HG03558 (cell line): ENCODE results near the gene KLF3.

Experiments
- ATAC-seq: cut with Tn5 transposase; IDR thresholded peaks from one replicate; pipeline ENCODE4 v1.9.1; 2021; ENCODE audit warnings: moderate number of reproducible peaks; ENCODE audit not compliant: unreplicated experiment; ENCODE audit errors: extremely low read depth

KLF3 gene

GRCh38 chr4:38672397-38673129 lies 8.6 kb downstream of the KLF3 start:
- ATAC-seq = no peak

DNA sequence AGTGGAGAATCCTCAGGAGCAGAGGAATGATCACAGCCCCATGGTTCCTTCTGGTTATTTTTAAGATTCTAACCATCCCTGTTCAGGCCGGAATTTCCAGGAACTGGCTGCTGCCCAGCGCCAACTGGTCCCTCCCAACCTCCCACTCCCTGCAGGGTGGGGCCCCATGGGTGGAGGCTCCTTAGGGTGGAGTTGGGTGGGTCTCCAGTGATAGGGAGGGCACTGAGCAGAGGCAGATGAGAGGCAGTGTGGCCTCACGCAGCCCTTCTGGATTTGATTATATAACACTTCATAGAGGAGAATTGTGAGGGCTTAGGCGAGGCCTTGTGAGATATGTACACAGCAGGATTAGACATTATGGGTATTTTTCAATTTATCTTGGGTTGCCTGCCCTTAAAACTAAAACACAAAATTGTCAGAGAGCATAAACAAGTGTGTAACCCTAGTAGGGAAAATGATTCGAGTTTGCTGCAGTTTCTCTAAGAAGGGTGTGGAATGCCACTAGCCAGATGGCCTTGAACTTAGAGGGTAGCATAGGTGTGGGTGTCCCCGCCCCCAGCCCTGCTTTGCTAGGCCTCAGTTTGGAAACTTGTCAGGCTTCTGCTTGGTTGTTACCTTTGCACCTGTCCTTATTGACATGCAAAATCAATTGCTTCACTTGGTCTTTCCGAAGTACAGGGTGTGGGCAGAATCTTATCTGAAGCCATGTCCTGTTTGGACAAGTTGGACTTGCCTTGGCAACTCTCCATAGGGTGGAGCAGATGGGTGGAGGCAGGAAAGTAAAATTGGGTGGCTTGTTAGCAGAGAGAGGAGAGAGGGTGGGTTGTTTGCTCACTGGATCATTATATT lies 9.4 kb downstream of the KLF3 start:
- no peak for ATAC-seq

- no peak for ATAC-seq
Observed at GRCh38 chr4:38674258-38675144, 10.5 kb downstream of the KLF3 start.

GRCh38 chr4:38675146-38676121 lies 11.4 kb downstream of the KLF3 start:
- ATAC-seq = no peak

DNA sequence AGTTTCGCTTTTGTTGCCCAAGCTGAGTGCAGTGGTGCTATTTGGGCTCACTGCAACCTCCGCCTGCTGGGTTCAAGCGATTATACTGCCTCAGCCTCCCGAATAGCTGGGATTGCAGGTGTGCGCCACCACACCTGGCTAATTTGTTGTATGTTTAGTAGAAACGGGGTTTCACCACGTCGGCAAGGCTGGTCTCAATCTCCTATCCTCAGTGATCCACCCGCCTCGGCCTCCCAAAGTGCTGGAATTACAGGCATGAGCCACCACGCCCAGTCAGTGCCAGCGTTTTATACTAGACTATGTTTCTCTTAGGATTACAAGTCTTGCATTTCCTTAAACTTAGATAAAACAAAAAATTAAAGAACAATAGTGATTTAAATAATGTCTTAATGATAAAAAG lies 13.0 kb downstream of the KLF3 start:
- no peak for ATAC-seq

- no peak for ATAC-seq
Observed at GRCh38 chr4:38677441-38677840, 13.4 kb downstream of the KLF3 start.

- ATAC-seq = no peak
Observed at GRCh38 chr4:38678078-38678477, 14.1 kb downstream of the KLF3 start.

DNA sequence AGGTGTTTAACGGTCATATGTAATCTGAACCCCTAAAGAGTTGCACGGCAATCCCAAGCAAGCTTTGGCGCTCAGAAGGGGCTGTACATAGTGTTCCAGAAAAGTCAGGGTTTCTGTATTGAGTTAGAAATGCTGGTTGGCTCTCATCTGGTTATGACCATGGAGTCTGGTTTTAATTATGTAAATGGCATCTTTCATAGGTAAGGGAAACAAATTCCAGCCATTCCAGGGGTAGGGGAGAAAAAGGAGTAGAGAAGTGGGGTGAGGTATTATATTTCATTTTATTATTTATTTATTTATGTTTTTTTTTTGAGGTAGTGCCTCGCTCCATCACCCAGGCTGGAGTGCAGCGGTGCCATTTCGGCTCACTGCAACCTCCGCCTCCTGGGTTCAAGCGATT lies 15.9 kb downstream of the KLF3 start:
- no peak for ATAC-seq

DNA sequence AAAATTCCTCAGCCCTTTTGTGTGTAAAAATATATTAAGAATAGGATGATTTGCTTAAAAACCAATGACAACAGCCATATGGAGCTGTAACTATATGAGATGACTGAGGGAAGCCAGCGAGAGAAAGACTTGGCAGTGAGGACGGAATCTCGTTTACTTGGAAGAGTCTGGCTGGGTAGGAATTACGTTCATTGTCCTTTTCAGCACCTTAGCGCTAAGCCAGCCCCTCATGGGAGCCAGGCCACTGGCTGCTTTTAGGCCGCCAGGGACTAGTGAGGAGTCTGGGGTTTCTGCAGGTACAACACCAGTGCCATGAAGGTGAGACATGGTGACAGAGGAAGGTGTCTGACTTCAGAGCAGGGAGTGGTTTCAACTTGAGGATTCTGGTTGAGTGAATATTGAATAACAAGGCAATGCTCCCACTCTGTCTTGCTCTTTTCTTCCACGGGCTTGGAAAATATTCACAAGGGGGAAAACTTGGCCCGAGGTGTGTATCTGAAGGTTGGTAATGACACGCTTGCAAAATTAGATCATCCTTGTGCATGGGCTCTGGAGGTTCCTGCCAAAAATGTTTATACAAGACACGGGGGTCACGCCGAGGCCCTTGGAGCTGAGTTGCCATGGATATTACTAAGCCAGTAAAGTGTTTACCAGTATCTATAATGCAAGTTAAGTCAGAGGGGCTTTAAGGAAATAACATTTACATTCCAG lies 17.4 kb downstream of the KLF3 start:
- ATAC-seq = no peak

- ATAC-seq = no peak
Observed at GRCh38 chr4:38682336-38682735, 18.3 kb downstream of the KLF3 start.

- ATAC-seq = no peak
Observed at GRCh38 chr4:38683276-38683675, 19.3 kb downstream of the KLF3 start.

DNA sequence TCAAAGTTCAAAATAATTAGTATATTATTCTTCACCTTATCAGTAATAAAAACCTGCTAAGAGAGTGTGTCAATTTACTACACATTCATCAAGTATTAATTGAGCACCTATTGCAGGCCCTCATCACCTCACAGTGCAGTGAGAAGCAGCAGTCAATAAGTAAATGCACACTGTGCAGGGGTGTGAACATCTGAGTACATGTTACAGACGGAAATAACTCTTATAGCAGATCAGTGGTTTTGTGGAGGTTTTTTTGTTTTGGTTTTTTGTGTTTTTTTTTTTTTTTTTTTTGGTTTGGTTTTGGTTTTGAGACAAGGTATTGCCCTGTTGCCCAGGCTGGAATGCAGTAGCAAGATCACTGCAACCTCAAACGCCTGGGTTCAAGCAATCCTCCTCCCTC lies 20.3 kb downstream of the KLF3 start:
- ATAC-seq = no peak

- ATAC-seq = no peak
Observed at GRCh38 chr4:38684951-38685844, 21.2 kb downstream of the KLF3 start.

DNA sequence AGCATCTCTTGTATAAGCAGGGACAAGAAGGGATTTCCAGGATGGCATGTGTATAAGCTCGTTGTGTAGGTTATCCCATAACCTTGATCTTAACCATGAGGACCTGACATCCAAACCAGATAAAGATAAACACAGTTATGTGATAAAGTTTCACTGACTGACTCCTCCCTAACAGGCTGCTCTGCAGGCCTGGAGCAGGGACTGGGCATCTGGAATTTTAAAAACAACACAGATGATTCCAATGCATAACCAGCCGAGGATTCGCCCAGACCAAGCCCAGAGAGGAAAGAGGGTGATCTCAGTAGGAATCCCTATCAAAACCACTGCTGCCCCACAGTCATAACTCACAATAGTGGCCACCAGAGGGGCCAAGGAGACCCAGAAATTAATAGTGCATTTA lies 22.7 kb downstream of the KLF3 start:
- ATAC-seq = no peak

- ATAC-seq = no peak
Observed at GRCh38 chr4:38687571-38688011, 23.6 kb downstream of the KLF3 start.

DNA sequence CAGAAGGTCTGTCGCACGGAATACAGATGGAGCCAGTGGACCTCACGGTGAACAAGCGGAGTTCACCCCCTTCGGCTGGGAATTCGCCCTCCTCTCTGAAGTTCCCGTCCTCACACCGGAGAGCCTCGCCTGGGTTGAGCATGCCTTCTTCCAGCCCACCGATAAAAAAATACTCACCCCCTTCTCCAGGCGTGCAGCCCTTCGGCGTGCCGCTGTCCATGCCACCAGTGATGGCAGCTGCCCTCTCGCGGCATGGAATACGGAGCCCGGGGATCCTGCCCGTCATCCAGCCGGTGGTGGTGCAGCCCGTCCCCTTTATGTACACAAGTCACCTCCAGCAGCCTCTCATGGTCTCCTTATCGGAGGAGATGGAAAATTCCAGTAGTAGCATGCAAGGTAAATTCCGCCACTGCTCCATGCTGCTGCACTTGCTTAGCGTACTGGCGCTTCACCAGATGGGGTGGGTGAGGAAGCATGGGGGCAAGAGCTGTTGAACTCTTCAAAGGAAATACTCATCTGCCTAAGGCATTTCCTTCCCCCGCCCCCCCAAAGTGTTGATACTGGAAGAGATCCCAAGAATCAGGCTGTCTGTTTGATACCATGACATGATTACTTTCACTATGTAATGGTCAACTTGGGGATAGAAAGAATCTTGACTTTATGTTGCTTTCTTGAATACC lies 24.8 kb downstream of the KLF3 start:
- no peak for ATAC-seq

DNA sequence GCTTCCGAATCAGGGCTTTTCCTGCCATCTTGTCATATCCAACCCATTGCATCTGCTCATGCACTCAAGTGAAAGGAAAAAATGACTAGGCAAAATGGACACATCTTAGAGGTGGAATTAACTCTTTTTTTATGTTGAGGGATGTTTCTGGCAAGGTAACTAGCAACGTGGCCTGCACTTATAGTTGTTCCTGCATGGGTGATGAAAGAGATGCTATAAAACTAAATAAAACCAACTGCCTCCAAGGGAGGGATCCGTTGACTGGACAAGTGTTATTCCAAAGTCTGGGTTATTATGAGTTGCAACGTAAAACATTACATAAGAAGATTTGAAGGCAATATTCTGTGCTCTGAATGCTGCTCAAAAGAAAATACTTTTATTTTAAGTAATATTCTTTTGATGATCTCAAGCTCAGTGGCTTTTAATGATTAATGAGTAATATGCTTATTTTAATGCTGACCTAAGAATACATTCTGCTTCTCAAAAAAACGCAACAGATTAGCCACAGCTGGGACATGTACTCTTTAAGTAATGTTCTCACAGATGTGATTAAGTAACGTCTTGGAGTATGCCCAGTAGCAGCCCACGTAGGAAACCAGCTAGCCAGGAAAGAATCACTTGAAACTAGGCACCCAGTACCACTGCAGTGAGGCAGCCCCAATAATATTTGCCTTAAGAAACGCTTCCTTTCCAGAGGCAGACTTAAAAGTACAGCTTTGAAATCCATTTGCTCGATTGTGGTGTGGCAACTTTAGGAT lies 27.4 kb downstream of the KLF3 start:
- no peak for ATAC-seq
